ENCODE measurements around the gene DUSP22.
"Not testable (repeated sequence)": the region's sequence is repeated elsewhere in the genome, so short reads cannot be mapped to it uniquely, and the experiment has no call there.

DUSP22 gene

GRCh38 chr6:324116-324728 lies 31.9 kb downstream of the DUSP22 start:
- DNase-seq (ENCODE audit: low read depth), result no peak

GRCh38 chr6:324729-325125 lies 32.4 kb downstream of the DUSP22 start:
- DNase-seq (ENCODE audit: low read depth), result no peak

GRCh38 chr6:325161-325860 lies 33.0 kb downstream of the DUSP22 start:
- not testable (repeated sequence) for DNase-seq (ENCODE audit: low read depth)

GRCh38 chr6:326066-326465 lies 33.8 kb downstream of the DUSP22 start:
- not testable (repeated sequence) for DNase-seq (ENCODE audit: low read depth)

- DNase-seq (ENCODE audit: low read depth), result no peak
These were observed 34.7 kb downstream of the DUSP22 start for GRCh38 chr6:326896-327537.

- DNase-seq (ENCODE audit: low read depth), result no peak
These were observed 35.3 kb downstream of the DUSP22 start for GRCh38 chr6:327538-328116.

- no peak for DNase-seq (ENCODE audit: low read depth)
These were observed 35.9 kb downstream of the DUSP22 start for GRCh38 chr6:328136-328670.

- no peak for DNase-seq (ENCODE audit: low read depth)
These were observed 36.6 kb downstream of the DUSP22 start for GRCh38 chr6:328924-329323.

- DNase-seq (ENCODE audit: low read depth), result no peak
These were observed 37.8 kb downstream of the DUSP22 start for GRCh38 chr6:329888-330691.

- DNase-seq (ENCODE audit: low read depth), result no peak
These were observed 38.7 kb downstream of the DUSP22 start for GRCh38 chr6:330948-331347.

GRCh38 chr6:331622-332521 lies 39.6 kb downstream of the DUSP22 start:
- DNase-seq (ENCODE audit: low read depth), result no peak

GRCh38 chr6:332671-333070 lies 40.4 kb downstream of the DUSP22 start:
- DNase-seq (ENCODE audit: low read depth), result no peak

GRCh38 chr6:333379-334002 lies 41.2 kb downstream of the DUSP22 start:
- DNase-seq (ENCODE audit: low read depth), result no peak

- no peak for DNase-seq (ENCODE audit: low read depth)
These were observed 42.5 kb downstream of the DUSP22 start for GRCh38 chr6:334536-335510.

GRCh38 chr6:335572-335971 lies 43.3 kb downstream of the DUSP22 start:
- DNase-seq (ENCODE audit: low read depth), result no peak

- DNase-seq (ENCODE audit: low read depth), result no peak
These were observed 44.1 kb downstream of the DUSP22 start for GRCh38 chr6:336159-337114.

GRCh38 chr6:337805-338368 lies 45.6 kb downstream of the DUSP22 start:
- DNase-seq (ENCODE audit: low read depth), result no peak

GRCh38 chr6:338815-339262 lies 46.6 kb downstream of the DUSP22 start:
- DNase-seq (ENCODE audit: low read depth), result no peak
